HG02973 (cell line): ENCODE results near the gene PHACTR2.

ENCODE experiments used
- ATAC-seq: cut with Tn5 transposase; IDR thresholded peaks from one replicate; pipeline ENCODE4 v1.9.1; 2021; ENCODE audit warnings: moderate library complexity; ENCODE audit not compliant: unreplicated experiment

Gene PHACTR2

GRCh38 chr6:143674483-143675381 is 3.0 kb upstream of the PHACTR2 start:
- ATAC-seq, result no peak

- ATAC-seq, result no peak
Measured at GRCh38 chr6:143675382-143675900, 2.3 kb upstream of the PHACTR2 start.

GRCh38 chr6:143675946-143676345 is 1.8 kb upstream of the PHACTR2 start:
- ATAC-seq, result no peak

- ATAC-seq, result no peak
Measured at GRCh38 chr6:143676437-143677045, 1.2 kb upstream of the PHACTR2 start.

- ATAC-seq, result no peak
Measured at GRCh38 chr6:143677577-143677890, 231 bp upstream of the PHACTR2 start.

GRCh38 chr6:143679041-143679440 is 1.3 kb downstream of the PHACTR2 start:
- no peak for ATAC-seq

- ATAC-seq, result no peak
Measured at GRCh38 chr6:143680141-143680540, 2.4 kb downstream of the PHACTR2 start.

GRCh38 chr6:143682805-143683204 is 5.0 kb downstream of the PHACTR2 start:
- no peak for ATAC-seq

- ATAC-seq, result no peak
Measured at GRCh38 chr6:143684486-143684885, 6.7 kb downstream of the PHACTR2 start.

GRCh38 chr6:143685653-143686052 is 7.9 kb downstream of the PHACTR2 start:
- no peak for ATAC-seq

- no peak for ATAC-seq
Measured at GRCh38 chr6:143687591-143687990, 9.8 kb downstream of the PHACTR2 start.

GRCh38 chr6:143688681-143689080 is 10.9 kb downstream of the PHACTR2 start:
- ATAC-seq, result no peak

GRCh38 chr6:143689852-143690251 is 12.1 kb downstream of the PHACTR2 start:
- ATAC-seq, result no peak

- ATAC-seq, result no peak
Measured at GRCh38 chr6:143691155-143691554, 13.4 kb downstream of the PHACTR2 start.

GRCh38 chr6:143691900-143692636 is 14.3 kb downstream of the PHACTR2 start:
- ATAC-seq, result no peak

GRCh38 chr6:143692696-143693095 is 14.9 kb downstream of the PHACTR2 start:
- ATAC-seq, result no peak

- ATAC-seq, result no peak
Measured at GRCh38 chr6:143694013-143694412, 16.2 kb downstream of the PHACTR2 start.

GRCh38 chr6:143694560-143694959 is 16.8 kb downstream of the PHACTR2 start:
- ATAC-seq, result no peak

GRCh38 chr6:143695130-143695968 is 17.6 kb downstream of the PHACTR2 start:
- ATAC-seq, result no peak

- ATAC-seq, result no peak
Measured at GRCh38 chr6:143695969-143696663, 18.4 kb downstream of the PHACTR2 start.
